HFF-Myc (cell line): ENCODE data around the gene MAPK10.
"Not testable (repeated sequence)": the region's sequence is repeated elsewhere in the genome, so short reads cannot be mapped to it uniquely, and the experiment has no call there.

Source experiments
- DNase-seq: peaks from one replicate; pipeline ENCODE4 v3.0.0-alpha.2; 2011; ENCODE audit warnings: low read depth; ENCODE audit errors: extremely low read depth
- H3K4me3 ChIP-seq: replicated peaks from 2 replicates; pipeline ENCODE4 v1.5.1; 2011; ENCODE audit warnings: low read depth, mild to moderate bottlenecking, control low read depth, low read length
- TF ChIP-seq, protein P1 (sequence below): IDR thresholded peaks from 2 replicates; pipeline ENCODE4 v1.5.1; 2012; ENCODE audit warnings: mild to moderate bottlenecking, low read depth, low read length, control low read depth; ENCODE audit errors: missing control alignments

Gene MAPK10

DNA sequence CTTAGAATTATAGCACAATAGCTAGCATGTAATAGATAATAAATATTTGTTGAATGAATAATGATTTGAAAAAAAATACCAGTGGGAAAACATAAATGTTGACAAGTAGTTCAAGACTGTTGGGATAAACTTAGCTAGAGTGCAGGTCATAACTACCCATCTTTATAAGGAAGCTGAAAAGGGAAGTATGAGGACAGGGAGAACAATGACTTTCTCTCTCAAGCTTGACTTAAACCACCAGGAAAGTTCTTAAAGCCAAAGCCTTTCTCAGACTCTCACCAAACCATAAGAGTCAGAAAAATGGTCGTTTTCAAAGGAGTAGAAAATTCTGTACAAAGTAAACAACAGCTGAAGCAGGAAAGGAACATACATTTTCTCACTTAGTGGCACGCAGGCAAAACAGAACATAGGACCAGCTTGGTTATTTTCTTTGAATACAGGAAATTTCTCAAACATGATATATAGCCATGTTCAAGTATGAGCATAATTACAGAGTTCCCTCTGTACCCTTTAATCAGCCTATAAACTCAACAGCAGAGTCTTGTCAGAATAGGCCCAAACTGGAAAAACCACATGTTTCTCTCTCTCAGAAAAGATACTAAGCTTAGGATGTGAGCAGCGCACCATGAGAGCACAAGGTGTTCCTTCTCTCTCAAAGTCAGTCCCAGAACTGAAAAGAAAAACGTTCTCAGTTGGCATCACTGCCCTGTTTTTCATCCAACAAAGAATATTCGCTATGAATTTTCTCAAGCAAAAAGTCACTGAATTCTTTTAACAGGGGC, 28.7 kb downstream of the MAPK10 start:
- no peak for DNase-seq
- TF ChIP-seq, protein P1, sequence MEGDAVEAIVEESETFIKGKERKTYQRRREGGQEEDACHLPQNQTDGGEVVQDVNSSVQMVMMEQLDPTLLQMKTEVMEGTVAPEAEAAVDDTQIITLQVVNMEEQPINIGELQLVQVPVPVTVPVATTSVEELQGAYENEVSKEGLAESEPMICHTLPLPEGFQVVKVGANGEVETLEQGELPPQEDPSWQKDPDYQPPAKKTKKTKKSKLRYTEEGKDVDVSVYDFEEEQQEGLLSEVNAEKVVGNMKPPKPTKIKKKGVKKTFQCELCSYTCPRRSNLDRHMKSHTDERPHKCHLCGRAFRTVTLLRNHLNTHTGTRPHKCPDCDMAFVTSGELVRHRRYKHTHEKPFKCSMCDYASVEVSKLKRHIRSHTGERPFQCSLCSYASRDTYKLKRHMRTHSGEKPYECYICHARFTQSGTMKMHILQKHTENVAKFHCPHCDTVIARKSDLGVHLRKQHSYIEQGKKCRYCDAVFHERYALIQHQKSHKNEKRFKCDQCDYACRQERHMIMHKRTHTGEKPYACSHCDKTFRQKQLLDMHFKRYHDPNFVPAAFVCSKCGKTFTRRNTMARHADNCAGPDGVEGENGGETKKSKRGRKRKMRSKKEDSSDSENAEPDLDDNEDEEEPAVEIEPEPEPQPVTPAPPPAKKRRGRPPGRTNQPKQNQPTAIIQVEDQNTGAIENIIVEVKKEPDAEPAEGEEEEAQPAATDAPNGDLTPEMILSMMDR, result no peak
- H3K4me3 ChIP-seq, result no peak overlapping the region

DNA sequence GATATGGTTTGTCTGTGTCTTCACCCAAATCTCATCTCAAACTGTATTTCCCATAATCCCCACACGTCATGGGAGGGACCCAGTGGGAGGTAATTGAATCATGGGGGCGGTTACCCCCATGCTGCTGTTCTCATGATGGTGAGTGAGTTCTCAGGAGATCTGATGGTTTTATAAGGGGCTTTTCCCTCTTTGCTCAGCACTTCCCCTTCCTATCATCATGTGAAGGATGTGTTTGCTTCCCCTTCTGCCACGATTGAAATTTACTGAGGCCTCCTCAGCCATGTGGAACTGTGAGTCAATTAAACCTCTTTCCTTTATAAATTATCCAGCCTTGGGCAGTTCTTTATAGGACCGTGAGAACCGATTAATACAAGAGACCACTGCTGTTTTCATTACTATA, 29.4 kb downstream of the MAPK10 start:
- H3K4me3 ChIP-seq, DNase-seq: not testable (repeated sequence)

DNA sequence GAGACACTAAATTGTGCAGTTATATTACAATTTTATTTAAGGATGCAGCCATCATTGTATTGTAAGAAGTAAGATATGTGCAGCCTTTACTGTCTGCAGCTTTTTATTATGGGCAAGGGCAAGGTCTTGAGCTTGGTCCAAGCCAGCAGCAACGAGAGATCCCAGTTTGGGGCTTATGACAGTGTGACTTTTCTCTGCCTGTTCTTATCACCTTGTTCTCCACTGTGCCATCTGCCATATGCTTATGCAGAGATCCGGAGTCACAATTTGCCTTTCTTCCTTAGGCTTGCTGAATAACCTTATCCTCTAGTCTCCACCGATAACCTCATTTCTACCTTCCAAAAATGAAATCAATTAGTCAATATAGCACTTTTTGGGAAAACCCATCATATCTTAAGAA, 30.4 kb downstream of the MAPK10 start:
- DNase-seq, result no peak
- no peak overlapping the region for H3K4me3 ChIP-seq
- TF ChIP-seq, protein P1, result no peak

- no peak overlapping the region for H3K4me3 ChIP-seq
- TF ChIP-seq, protein P1, result no peak
- DNase-seq, result no peak
Observed at GRCh38 chr4:86326400-86326799, 33.5 kb downstream of the MAPK10 start.

DNA sequence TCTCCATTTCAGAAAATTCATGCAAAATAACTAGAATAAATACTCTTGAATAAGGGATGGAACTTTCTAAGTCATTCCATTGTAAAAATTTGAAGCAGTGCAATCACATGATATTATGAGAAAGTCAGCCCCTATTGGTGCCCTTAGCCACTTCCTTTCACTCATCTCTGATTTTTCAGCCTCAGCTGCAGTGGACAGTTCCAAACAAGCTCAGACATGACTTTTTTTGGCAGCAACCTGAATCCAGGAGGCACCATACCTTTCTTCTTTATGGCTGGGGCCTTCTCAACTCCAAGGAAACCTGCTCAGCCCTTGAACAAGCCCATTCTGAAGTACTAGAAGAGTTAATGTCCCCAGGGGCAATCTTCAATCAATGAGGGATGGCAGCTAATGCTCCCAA, 40.5 kb downstream of the MAPK10 start:
- TF ChIP-seq, protein P1, result no peak
- no peak overlapping the region for H3K4me3 ChIP-seq
- no peak for DNase-seq

- H3K4me3 ChIP-seq, result no peak overlapping the region
- DNase-seq, result no peak
- TF ChIP-seq, protein P1, result no peak
Observed at GRCh38 chr4:86315579-86315978, 44.3 kb downstream of the MAPK10 start.

DNA sequence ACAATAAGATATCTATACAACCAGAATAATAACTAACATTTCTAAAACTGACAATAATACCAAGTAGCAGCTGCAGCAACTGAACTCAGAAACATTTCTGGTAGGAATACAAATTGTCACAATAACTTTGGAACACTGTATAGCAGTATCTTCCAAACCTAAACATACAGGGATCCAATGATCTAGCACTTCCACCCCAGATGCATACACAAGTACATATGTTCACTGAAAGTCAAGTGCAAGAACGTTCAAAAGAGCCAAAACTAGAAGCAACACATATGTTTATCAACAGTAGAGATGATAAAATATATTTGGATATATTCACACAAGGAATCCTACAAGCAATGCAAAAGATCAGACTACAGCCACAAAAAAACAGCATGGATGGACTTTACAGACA, 46.2 kb downstream of the MAPK10 start:
- TF ChIP-seq, protein P1, result no peak
- no peak overlapping the region for H3K4me3 ChIP-seq
- no peak for DNase-seq
